Endodermal cell (in vitro differentiated cells): ENCODE results near the gene SLC22A17. TPM values are rescaled to one million over a fixed set of nuclear protein-coding genes. Genes with fewer than 3 reads are reported as not detected.

ENCODE experiments used
- DNase-seq: peaks from one replicate; pipeline ENCODE4 v3.0.0-alpha.2; 2017
- H3K27ac ChIP-seq: 2 replicates; pipeline ENCODE4 v1.5.1; 2013; ENCODE audit warnings: mild to moderate bottlenecking, low read depth, low read length, moderate library complexity
- H3K27me3 ChIP-seq: 2 replicates; pipeline ENCODE4 v1.6.1; 2013; ENCODE audit warnings: mild to moderate bottlenecking, low read length, moderate library complexity; ENCODE audit not compliant: insufficient read depth, control insufficient read depth, poor library complexity, severe bottlenecking
- H3K36me3 ChIP-seq: 2 replicates; pipeline ENCODE4 v1.7.0; 2013; ENCODE audit warnings: mild to moderate bottlenecking, low read length, moderate library complexity; ENCODE audit not compliant: control insufficient read depth, insufficient read depth
- H3K4me1 ChIP-seq: one replicate; pipeline ENCODE4 v1.7.0; 2013; ENCODE audit warnings: low read length; ENCODE audit not compliant: control insufficient read depth, insufficient read depth
- H3K4me3 ChIP-seq: 2 replicates; pipeline ENCODE4 v1.5.1; 2013; ENCODE audit warnings: mild to moderate bottlenecking, low read length, moderate library complexity
- H3K9ac ChIP-seq: 2 replicates; pipeline ENCODE4 v1.6.1; 2013; ENCODE audit warnings: mild to moderate bottlenecking, low read length, moderate library complexity; ENCODE audit not compliant: poor library complexity, severe bottlenecking; ENCODE audit errors: extremely low read depth
- H3K9me3 ChIP-seq: 2 replicates; pipeline ENCODE4 v1.6.1; 2013; ENCODE audit warnings: mild to moderate bottlenecking, low read length, moderate library complexity; ENCODE audit not compliant: control insufficient read depth
- H3K27ac Mint-ChIP-seq: 2 replicates; pipeline ENCODE4 v1.8.0; 2020; ENCODE audit warnings: mixed read lengths
- H3K27me3 Mint-ChIP-seq: 2 replicates; pipeline ENCODE4 v1.8.0; 2021; ENCODE audit warnings: mild to moderate bottlenecking, mixed read lengths; ENCODE audit not compliant: insufficient read depth
- H3K36me3 Mint-ChIP-seq: 2 replicates; pipeline ENCODE4 v1.8.0; 2020; ENCODE audit warnings: low read depth, mixed read lengths
- H3K4me1 Mint-ChIP-seq: 2 replicates; pipeline ENCODE4 v1.8.0; 2020; ENCODE audit warnings: mixed read lengths
- H3K4me3 Mint-ChIP-seq: 2 replicates; pipeline ENCODE4 v1.8.0; 2020; ENCODE audit warnings: mild to moderate bottlenecking, moderate library complexity, mixed read lengths
- H3K9me3 Mint-ChIP-seq: 2 replicates; pipeline ENCODE4 v1.8.0; 2020; ENCODE audit warnings: mild to moderate bottlenecking, mixed read lengths
- WGBS, 2 experiments: methylation state at CpG; one replicate each; pipeline versions ENCODE4 v1.1.5 to v1.1.7; 2013; ENCODE audit warnings: missing lambda C conversion rate in 2 of 2, mixed read lengths in 1 of 2; ENCODE audit not compliant: insufficient coverage in 1 of 2, insufficient read length in 1 of 2; 5-methylcytosine and 5-hydroxymethylcytosine counted together
- total RNA-seq, 2 donors: library from RNA; stranded (reverse); fragmentation: NEBNext Ultra II Directional in 1 of 2; extraction: Animal tissue kit (Norgen Biotek cat#: 25700) in 1 of 2; gene quantifications; 2 replicates in 1 of 2; 3 replicates in 1 of 2; pipeline ENCODE4 v1.2.1, GENCODE V29; 2021
- TF ChIP-seq, protein P1 (sequence below): fragments of 200-600 bp; sonication (generic); conservative IDR thresholded peaks from 2 replicates; pipeline ENCODE4 v1.5.0; 2021; ENCODE audit warnings: antibody characterized with exemption, mild to moderate bottlenecking

The SLC22A17 gene
- total RNA-seq, 2 donors from 2014 or later, result 49.9 to 89.0 TPM

DNA sequence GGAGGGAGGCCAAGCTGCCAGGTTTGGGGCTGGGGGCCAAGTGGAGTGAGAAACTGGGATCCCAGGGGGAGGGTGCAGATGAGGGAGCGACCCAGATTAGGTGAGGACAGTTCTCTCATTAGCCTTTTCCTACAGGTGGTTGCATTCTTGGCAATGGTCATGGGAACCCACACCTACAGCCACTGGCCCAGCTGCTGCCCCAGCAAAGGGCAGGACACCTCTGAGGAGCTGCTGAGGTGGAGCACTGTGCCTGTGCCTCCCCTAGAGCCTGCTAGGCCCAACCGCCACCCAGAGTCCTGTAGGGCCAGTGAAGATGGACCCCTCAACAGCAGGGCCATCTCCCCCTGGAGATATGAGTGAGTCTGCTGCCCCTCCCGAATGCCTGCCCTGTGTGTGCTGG is 20.4 kb upstream of the SLC22A17 start:
- H3K27ac ChIP-seq, result no peak overlapping the region

DNA sequence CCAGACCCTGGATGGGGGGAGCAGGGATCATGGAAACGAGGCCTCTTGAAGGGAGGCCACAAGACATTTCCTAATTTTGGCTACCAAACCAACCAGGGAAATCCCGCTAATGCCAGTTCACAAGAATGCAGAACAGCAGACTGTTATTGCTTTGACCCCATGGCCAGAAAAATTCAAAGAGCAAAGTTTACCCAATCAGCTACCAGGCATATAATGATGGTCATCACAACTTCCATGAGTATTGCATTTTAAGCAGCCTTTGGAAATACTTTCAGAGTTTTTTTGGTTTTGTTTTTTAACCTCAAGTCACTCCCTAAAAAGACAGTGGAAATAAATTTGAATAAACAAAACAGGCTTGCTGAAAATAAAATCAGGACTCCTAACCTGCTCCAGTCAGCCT is 19.8 kb upstream of the SLC22A17 start, which contains the start of gene IL25:
IL25 (plus strand) TSS at position 301 of the 400 bp plus-strand sequence.
- WGBS, 2 experiments, result 69 to 92% methylated on average over 2 of the region's 2 CpGs
- TF ChIP-seq, protein P1, sequence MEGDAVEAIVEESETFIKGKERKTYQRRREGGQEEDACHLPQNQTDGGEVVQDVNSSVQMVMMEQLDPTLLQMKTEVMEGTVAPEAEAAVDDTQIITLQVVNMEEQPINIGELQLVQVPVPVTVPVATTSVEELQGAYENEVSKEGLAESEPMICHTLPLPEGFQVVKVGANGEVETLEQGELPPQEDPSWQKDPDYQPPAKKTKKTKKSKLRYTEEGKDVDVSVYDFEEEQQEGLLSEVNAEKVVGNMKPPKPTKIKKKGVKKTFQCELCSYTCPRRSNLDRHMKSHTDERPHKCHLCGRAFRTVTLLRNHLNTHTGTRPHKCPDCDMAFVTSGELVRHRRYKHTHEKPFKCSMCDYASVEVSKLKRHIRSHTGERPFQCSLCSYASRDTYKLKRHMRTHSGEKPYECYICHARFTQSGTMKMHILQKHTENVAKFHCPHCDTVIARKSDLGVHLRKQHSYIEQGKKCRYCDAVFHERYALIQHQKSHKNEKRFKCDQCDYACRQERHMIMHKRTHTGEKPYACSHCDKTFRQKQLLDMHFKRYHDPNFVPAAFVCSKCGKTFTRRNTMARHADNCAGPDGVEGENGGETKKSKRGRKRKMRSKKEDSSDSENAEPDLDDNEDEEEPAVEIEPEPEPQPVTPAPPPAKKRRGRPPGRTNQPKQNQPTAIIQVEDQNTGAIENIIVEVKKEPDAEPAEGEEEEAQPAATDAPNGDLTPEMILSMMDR, result no peak
- H3K27ac Mint-ChIP-seq, result no peak within 1 kb of the TSS
- H3K9me3 Mint-ChIP-seq, result no peaks in the 10 kb centered on the region
- H3K4me1 Mint-ChIP-seq, result peaks cover 4% of the 10 kb centered on the region
- H3K27me3 ChIP-seq, result peaks cover 8% of the 10 kb centered on the region
- no peaks in the 10 kb centered on the region for H3K4me1 ChIP-seq
- H3K9ac ChIP-seq, result no peak within 1 kb of the TSS
- no peaks in the 10 kb centered on the region for H3K36me3 ChIP-seq
- H3K9me3 ChIP-seq, result no peaks in the 10 kb centered on the region
- no peak within 1 kb of the TSS for H3K4me3 Mint-ChIP-seq
- H3K27me3 Mint-ChIP-seq, result peaks cover 48% of the 10 kb centered on the region
- no peak within 1 kb of the TSS for H3K4me3 ChIP-seq
- no peaks in the 10 kb centered on the region for H3K36me3 Mint-ChIP-seq
- no peak within 1 kb of the TSS for H3K27ac ChIP-seq
- no peak for DNase-seq

More for the DNA sequence above, 20.4 kb upstream of the SLC22A17 start:
- Mint-ChIP-seq H3K36me3 (no peaks in the 10 kb centered on the region), H3K4me1 (peaks cover 4% of the 10 kb centered on the region), H3K27ac (no peak overlapping the region), H3K4me3 (no peak overlapping the region), H3K9me3 (no peaks in the 10 kb centered on the region), H3K27me3 (peaks cover 46% of the 10 kb centered on the region)
- H3K36me3 ChIP-seq, result no peaks in the 10 kb centered on the region
- H3K9ac ChIP-seq, result no peak overlapping the region
- DNase-seq, result no peak
- no peaks in the 10 kb centered on the region for H3K9me3 ChIP-seq
- TF ChIP-seq, protein P1, result no peak
- WGBS, 2 experiments, result 84 to 100% methylated on average over 2 to 3 of the region's 3 CpGs
- peaks cover 7% of the 10 kb centered on the region for H3K27me3 ChIP-seq
- H3K4me1 ChIP-seq, result no peaks in the 10 kb centered on the region
- H3K4me3 ChIP-seq, result no peak overlapping the region

DNA sequence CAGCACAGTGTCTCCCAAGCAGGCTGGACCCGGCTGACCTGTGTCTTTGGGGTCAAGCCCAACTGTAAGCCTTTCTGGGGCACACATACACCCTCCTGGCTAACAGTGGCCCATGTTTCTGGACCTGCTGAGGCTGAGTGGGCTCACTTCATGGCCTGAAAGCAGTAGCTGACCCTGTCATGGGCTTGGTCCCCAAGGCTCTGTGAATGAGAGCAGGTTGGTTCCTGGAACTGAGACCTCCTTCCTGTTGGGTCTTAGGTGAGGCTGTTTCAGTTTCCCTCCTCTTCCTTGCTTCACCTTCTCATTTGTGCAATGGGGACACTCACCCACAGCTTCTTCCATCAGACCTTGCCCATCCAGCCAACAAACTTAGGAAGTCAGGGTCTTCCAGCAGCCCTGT is 19.2 kb upstream of the SLC22A17 start:
- Histone ChIP-seq H3K4me3 (no peak overlapping the region), H3K9ac (no peak overlapping the region), H3K9me3 (no peaks in the 10 kb centered on the region), H3K36me3 (no peaks in the 10 kb centered on the region), H3K4me1 (no peaks in the 10 kb centered on the region), H3K27ac (no peak overlapping the region), H3K27me3 (peaks cover 8% of the 10 kb centered on the region)
- Mint-ChIP-seq H3K4me3 (no peak overlapping the region), H3K27ac (no peak overlapping the region), H3K4me1 (peaks cover 9% of the 10 kb centered on the region), H3K36me3 (no peaks in the 10 kb centered on the region), H3K27me3 (peaks cover 46% of the 10 kb centered on the region), H3K9me3 (no peaks in the 10 kb centered on the region)
- DNase-seq, result no peak
- WGBS, 2 experiments, result 96 to 100% methylated on average over 1 of the region's 1 CpG
- TF ChIP-seq, protein P1, result no peak
